Measurements from ENCODE around the gene CPA4.

CPA4 gene

GRCh38 chr7:130345725-130346124, 52.8 kb downstream of the CPA4 start:
- DNase-seq, result no peak

- DNase-seq, result no peak
These were observed 53.4 kb downstream of the CPA4 start for GRCh38 chr7:130346177-130346905.

- DNase-seq, result no peak
These were observed 54.0 kb downstream of the CPA4 start for GRCh38 chr7:130346941-130347340.

- DNase-seq, result no peak
These were observed 57.2 kb downstream of the CPA4 start for GRCh38 chr7:130349911-130350782.

- no peak for DNase-seq
These were observed 58.2 kb downstream of the CPA4 start for GRCh38 chr7:130350945-130351790.

- DNase-seq, result no peak
These were observed 58.8 kb downstream of the CPA4 start for GRCh38 chr7:130351791-130352090.

GRCh38 chr7:130352194-130353074, 59.5 kb downstream of the CPA4 start:
- no peak for DNase-seq

GRCh38 chr7:130353196-130353595, 60.2 kb downstream of the CPA4 start:
- no peak for DNase-seq

GRCh38 chr7:130356121-130356875, 63.3 kb downstream of the CPA4 start:
- no peak for DNase-seq

- peak; percentile 23 to 61 for DNase-seq
These were observed 64.1 kb downstream of the CPA4 start for GRCh38 chr7:130356876-130357611.

GRCh38 chr7:130358471-130358870, 65.5 kb downstream of the CPA4 start:
- no peak for DNase-seq

GRCh38 chr7:130359276-130359857, 66.4 kb downstream of the CPA4 start:
- no peak for DNase-seq

- DNase-seq, result no peak
These were observed 67.6 kb downstream of the CPA4 start for GRCh38 chr7:130360518-130360917.

GRCh38 chr7:130361681-130362080, 68.7 kb downstream of the CPA4 start:
- DNase-seq, result no peak

GRCh38 chr7:130362251-130362816, 69.4 kb downstream of the CPA4 start:
- DNase-seq, result no peak

GRCh38 chr7:130363026-130363847, 70.3 kb downstream of the CPA4 start:
- no peak for DNase-seq

- DNase-seq, result peak in 1 of 2 experiments; percentile 27
These were observed 71.5 kb downstream of the CPA4 start for GRCh38 chr7:130364451-130364850.

- DNase-seq, result no peak
These were observed 72.1 kb downstream of the CPA4 start for GRCh38 chr7:130365088-130365487.

All from SHP77 (cell line).